ENCODE data around the gene MCAT. TPM values are rescaled to one million over a fixed set of nuclear protein-coding genes. Genes with fewer than 3 reads are reported as not detected.

MCAT gene
- total RNA-seq, 1 experiment from 2014 or later, result 16.3 TPM

DNA sequence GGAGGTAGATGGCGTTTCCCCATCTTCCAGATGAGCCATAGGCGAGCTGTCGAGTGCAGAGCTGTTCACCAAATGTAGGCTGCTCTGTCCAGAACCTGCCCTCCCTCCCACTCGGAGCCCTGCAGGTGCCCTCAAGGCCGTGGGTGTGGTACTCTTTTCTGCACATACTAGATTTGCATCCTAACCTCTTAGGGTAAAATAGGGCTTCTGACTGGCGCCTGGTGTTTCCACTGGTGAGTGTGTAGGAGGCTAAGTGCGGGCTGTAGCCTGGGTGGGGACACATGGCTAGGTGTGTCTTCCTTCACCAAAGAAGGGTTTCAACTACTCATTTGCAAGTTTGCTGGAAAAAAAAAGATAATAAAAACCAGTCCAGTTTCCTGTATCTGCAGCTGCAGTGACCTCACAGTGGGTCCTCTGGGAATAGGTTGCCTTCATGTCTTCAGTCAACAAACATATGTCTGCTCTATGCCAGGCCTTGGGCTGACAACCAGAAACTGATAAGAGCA lies 24.2 kb downstream of the MCAT start:
- CTCF ChIA-PET, result no interaction called here
- intact Hi-C loops (cut with micrococcal nuclease; ENCODE audit: unreplicated experiment) (no loop called here), in situ Hi-C loops (cut with HindIII; ENCODE audit: low pct_unique_long_range_greater_than_20kb, low sequenced_read_pairs) (no loop called here)
- no peaks in the 10 kb centered on the region for H3K27me3 ChIP-seq (ENCODE audit: control insufficient read depth, insufficient read depth, low read length)
- no peak overlapping the region for H3K27ac ChIP-seq (ENCODE audit: low read length)
- DNase-seq (ENCODE audit: low read depth, low spot score) (no peak), ATAC-seq (no peak)
- TF ChIP-seq POLR2AphosphoS5 (IDR thresholded peaks at IDR 0.05; ENCODE audit: low read depth, low read length), result no peak
- no peak for TF ChIP-seq REST (IDR thresholded peaks at IDR 0.05; ENCODE audit: insufficient read depth in 1 of 2, low read depth in 2 of 2, low read length in 1 of 2)
- TF ChIP-seq, protein P1, sequence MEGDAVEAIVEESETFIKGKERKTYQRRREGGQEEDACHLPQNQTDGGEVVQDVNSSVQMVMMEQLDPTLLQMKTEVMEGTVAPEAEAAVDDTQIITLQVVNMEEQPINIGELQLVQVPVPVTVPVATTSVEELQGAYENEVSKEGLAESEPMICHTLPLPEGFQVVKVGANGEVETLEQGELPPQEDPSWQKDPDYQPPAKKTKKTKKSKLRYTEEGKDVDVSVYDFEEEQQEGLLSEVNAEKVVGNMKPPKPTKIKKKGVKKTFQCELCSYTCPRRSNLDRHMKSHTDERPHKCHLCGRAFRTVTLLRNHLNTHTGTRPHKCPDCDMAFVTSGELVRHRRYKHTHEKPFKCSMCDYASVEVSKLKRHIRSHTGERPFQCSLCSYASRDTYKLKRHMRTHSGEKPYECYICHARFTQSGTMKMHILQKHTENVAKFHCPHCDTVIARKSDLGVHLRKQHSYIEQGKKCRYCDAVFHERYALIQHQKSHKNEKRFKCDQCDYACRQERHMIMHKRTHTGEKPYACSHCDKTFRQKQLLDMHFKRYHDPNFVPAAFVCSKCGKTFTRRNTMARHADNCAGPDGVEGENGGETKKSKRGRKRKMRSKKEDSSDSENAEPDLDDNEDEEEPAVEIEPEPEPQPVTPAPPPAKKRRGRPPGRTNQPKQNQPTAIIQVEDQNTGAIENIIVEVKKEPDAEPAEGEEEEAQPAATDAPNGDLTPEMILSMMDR (IDR thresholded peaks at IDR 0.05), result no peak
- no peak overlapping the region for H3K4me3 ChIP-seq (ENCODE audit: low read depth in 2 of 2, low read length in 2 of 2)
- H3K36me3 ChIP-seq (ENCODE audit: control insufficient read depth, insufficient read depth, low read length), result no peaks in the 10 kb centered on the region
- BruUV-seq (replicated peaks), result no TSS peak
- no peaks in the 10 kb centered on the region for H3K9me3 ChIP-seq (ENCODE audit: control insufficient read depth, insufficient read depth, low read depth, low read length)
- no peaks in the 10 kb centered on the region for H3K4me1 ChIP-seq (ENCODE audit: control insufficient read depth, insufficient read depth, low read length)
- POLR2A ChIA-PET, result no interaction called here

DNA sequence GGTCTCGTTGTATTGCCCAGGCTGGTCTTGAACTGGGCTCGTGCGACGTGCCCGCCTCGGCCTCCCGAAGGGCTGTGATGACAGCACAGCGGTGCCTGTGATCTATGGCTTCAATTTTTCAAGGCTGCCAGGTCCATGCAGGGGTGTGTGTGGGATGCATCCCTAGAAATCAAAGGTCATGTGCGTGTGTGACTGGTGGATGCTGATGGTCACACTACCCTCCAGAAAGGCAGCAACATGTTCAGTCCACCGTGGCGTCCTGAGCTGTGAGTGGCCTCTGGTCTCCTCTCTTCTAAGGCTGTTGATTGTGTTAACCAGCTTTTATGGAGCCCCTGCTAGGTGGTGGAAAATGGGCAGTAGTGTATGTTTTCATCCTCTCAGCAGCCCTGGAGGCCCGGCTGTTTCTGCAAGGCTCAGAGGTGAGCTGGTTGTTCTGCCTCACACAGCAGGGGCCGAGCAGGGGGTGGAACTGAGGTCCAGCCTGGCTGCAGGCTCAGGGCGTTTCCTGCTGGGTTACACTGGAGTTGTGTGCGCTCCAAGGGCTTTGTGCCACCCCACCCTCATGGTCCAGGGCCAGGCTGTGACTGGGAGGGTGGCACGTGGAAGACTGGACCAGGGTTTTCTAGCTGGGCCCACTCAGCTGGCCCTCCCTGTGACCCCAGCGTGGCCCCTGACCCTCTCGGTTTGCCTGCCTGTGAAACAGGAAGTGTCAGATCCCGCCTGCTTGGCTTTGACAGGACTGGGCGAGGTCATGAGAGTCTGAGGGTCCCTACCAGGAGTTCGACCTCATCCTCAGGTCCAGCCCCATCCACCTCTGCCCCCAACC lies 25.0 kb downstream of the MCAT start:
- Histone ChIP-seq H3K4me1 (ENCODE audit: control insufficient read depth, insufficient read depth, low read length) (no peaks in the 10 kb centered on the region), H3K4me3 (ENCODE audit: low read depth in 2 of 2, low read length in 2 of 2) (no peak overlapping the region), H3K9me3 (ENCODE audit: control insufficient read depth, insufficient read depth, low read depth, low read length) (no peaks in the 10 kb centered on the region), H3K27ac (ENCODE audit: low read length) (no peak overlapping the region), H3K27me3 (ENCODE audit: control insufficient read depth, insufficient read depth, low read length) (no peaks in the 10 kb centered on the region), H3K36me3 (ENCODE audit: control insufficient read depth, insufficient read depth, low read length) (no peaks in the 10 kb centered on the region)
- no TSS peak for BruUV-seq (replicated peaks)
- ATAC-seq, result 0 out of 2 replicates have a peak, but pooled peaks have one; percentile 35
- in situ Hi-C loops (cut with HindIII; ENCODE audit: low pct_unique_long_range_greater_than_20kb, low sequenced_read_pairs), result no loop called here
- ChIA-PET CTCF (no interaction called here), POLR2A (no interaction called here)
- TF ChIP-seq, protein P1 (IDR thresholded peaks at IDR 0.05), result no peak
- TF ChIP-seq POLR2AphosphoS5 (IDR thresholded peaks at IDR 0.05; ENCODE audit: low read depth, low read length) (no peak), SIN3A (IDR thresholded peaks at IDR 0.05; ENCODE audit: borderline replicate concordance, insufficient read depth, low read depth, low read length) (no peak), TCF7L2 (IDR thresholded peaks at IDR 0.05; ENCODE audit: low read depth, low read length) (no peak), REST (IDR thresholded peaks at IDR 0.05; ENCODE audit: insufficient read depth in 1 of 2, low read depth in 2 of 2, low read length in 1 of 2) (no peak)
- intact Hi-C loops (cut with micrococcal nuclease; ENCODE audit: unreplicated experiment), result no loop called here
- no peak for DNase-seq (ENCODE audit: low read depth, low spot score)
